ENCODE measurements around the gene SLC16A2.
"Not testable (repeated sequence)": the region's sequence is repeated elsewhere in the genome, so short reads cannot be mapped to it uniquely, and the experiment has no call there.

The SLC16A2 gene

DNA sequence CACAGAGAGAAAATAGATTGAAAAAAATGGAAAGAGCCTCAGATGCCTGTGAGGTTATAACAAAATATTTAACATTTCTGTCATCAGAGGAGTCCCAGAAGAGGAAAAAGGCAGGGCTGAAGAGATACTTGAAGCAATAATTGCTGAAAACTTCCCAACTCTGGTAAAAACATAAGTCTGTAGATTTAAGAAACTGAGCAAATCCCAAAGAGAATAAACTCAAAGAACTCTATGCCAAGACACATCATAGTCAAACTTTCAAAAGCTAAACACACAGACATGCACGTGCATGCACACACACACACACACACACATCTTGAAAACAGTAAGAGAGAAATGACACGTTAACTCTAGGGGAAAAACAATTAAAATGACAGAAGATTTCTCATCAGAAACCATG, 94.1 kb downstream of the SLC16A2 start:
- no peak overlapping the region for H3K4me3 ChIP-seq (ENCODE audit: low read depth, low read length)
- TF ChIP-seq, protein P1, sequence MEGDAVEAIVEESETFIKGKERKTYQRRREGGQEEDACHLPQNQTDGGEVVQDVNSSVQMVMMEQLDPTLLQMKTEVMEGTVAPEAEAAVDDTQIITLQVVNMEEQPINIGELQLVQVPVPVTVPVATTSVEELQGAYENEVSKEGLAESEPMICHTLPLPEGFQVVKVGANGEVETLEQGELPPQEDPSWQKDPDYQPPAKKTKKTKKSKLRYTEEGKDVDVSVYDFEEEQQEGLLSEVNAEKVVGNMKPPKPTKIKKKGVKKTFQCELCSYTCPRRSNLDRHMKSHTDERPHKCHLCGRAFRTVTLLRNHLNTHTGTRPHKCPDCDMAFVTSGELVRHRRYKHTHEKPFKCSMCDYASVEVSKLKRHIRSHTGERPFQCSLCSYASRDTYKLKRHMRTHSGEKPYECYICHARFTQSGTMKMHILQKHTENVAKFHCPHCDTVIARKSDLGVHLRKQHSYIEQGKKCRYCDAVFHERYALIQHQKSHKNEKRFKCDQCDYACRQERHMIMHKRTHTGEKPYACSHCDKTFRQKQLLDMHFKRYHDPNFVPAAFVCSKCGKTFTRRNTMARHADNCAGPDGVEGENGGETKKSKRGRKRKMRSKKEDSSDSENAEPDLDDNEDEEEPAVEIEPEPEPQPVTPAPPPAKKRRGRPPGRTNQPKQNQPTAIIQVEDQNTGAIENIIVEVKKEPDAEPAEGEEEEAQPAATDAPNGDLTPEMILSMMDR (IDR thresholded peaks at IDR 0.05; ENCODE audit: borderline replicate concordance, insufficient read depth, low read depth, low read length), result no peak

DNA sequence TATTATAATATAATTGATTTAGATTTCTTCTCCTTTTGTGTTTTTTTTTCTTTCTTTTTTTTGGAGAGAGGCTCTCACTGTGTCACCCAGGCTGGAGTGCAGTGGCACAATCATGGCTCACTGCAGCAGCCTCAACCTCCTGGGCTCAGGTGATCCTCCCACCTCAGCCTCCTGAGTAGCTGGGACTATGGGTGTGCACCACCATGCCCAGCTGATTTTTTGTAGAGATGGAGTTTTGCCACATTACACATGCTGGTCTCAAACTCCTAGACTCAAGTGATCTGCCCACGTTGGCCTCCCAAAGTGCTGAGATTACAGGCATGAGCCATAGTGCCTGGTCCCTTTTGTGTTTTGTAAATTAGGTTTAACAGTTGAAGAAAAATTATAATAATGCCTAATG, 94.7 kb downstream of the SLC16A2 start:
- H3K4me3 ChIP-seq (ENCODE audit: low read depth, low read length), result not testable (repeated sequence)

GRCh38 chrX:74519870-74520269, 98.6 kb downstream of the SLC16A2 start:
- no peak overlapping the region for H3K4me3 ChIP-seq (ENCODE audit: low read depth, low read length)
- TF ChIP-seq, protein P1 (IDR thresholded peaks at IDR 0.05; ENCODE audit: borderline replicate concordance, insufficient read depth, low read depth, low read length), result no peak

GRCh38 chrX:74520291-74520690, 99.0 kb downstream of the SLC16A2 start:
- TF ChIP-seq, protein P1 (IDR thresholded peaks at IDR 0.05; ENCODE audit: borderline replicate concordance, insufficient read depth, low read depth, low read length), result no peak
- H3K4me3 ChIP-seq (ENCODE audit: low read depth, low read length), result no peak overlapping the region

DNA sequence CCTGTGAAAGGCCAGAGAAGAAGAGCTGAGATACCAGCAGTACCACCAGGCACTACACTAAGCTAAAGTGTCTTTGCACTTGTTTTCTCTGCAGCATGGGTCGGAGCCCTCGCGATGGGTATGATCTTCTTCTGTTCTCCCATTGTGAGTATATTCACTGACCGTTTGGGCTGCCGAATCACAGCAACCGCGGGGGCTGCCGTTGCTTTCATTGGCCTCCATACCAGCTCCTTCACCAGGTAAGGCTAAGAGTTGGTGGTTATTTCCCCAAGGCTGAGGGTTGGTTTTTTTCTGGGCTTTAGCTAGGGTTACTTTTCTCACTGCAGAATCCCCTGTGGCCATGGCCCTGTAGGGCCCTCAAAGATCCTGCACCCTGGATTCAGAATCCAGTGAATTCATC, 99.6 kb downstream of the SLC16A2 start:
- TF ChIP-seq, protein P1 (IDR thresholded peaks at IDR 0.05; ENCODE audit: borderline replicate concordance, insufficient read depth, low read depth, low read length), result no peak
- no peak overlapping the region for H3K4me3 ChIP-seq (ENCODE audit: low read depth, low read length)

- no peak overlapping the region for H3K4me3 ChIP-seq (ENCODE audit: low read depth, low read length)
- TF ChIP-seq, protein P1 (IDR thresholded peaks at IDR 0.05; ENCODE audit: borderline replicate concordance, insufficient read depth, low read depth, low read length), result no peak
Measured at GRCh38 chrX:74521961-74522751, 100.9 kb downstream of the SLC16A2 start.

- H3K4me3 ChIP-seq (ENCODE audit: low read depth, low read length), result no peak overlapping the region
- TF ChIP-seq, protein P1 (IDR thresholded peaks at IDR 0.05; ENCODE audit: borderline replicate concordance, insufficient read depth, low read depth, low read length), result no peak
Measured at GRCh38 chrX:74523224-74523623, 101.9 kb downstream of the SLC16A2 start.
